Measurements from ENCODE around the gene ZNF268. TPM values are rescaled to one million over a fixed set of nuclear protein-coding genes. Genes with fewer than 3 reads are reported as not detected.

The ZNF268 gene
- total RNA-seq, 4 donors from 2014 or later = 10.8 to 16.1 (median 14.5) TPM

- no peak for TF ChIP-seq CTCF (IDR thresholded peaks at IDR 0.05; ENCODE audit: low read depth)
Measured at GRCh38 chr12:133180669-133181068, 626 bp upstream of the ZNF268 start.

DNA sequence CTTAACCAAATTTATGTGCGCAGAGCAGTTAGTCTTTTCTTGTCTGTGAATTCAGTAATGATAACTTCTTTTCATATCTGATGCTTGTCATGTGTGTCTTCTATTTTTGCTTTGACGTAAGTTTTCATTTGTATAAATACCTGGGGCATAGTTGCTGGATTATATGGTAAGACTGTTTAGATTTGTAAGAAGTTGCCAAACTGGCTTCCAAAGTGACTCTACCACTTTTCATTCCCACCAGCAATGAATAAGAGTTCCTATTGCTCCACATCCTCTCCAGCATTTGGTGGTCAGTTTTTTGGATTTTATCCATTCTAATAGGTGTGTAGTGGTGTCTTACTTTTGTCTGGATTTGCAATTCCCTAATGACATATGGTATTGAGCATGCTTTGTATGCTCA lies 8.9 kb downstream of the ZNF268 start:
- no peak for TF ChIP-seq CTCF (IDR thresholded peaks at IDR 0.05; ENCODE audit: low read depth)

DNA sequence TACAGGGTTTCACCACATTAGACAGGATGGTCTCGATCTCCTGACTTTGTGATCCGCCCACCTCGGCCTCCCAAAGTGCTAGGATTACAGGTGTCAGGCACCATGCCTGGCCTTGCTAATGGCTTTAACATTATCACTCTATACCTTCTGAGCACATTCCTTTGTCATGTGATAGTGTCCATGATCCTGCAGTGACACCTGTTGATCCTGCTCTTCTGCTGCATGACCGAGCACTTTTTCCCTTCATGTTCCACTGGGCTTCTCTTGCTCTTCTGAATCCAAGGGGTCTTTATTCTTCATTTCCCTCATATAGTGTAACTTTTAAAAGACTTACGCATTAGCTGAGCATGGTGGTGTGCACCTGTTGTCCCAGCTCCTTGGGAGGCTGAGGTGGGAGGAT lies 11.6 kb downstream of the ZNF268 start:
- no peak for TF ChIP-seq CTCF (IDR thresholded peaks at IDR 0.05; ENCODE audit: low read depth)

GRCh38 chr12:133201888-133202287 lies 20.6 kb downstream of the ZNF268 start:
- no peak for TF ChIP-seq CTCF (IDR thresholded peaks at IDR 0.05; ENCODE audit: low read depth)

DNA sequence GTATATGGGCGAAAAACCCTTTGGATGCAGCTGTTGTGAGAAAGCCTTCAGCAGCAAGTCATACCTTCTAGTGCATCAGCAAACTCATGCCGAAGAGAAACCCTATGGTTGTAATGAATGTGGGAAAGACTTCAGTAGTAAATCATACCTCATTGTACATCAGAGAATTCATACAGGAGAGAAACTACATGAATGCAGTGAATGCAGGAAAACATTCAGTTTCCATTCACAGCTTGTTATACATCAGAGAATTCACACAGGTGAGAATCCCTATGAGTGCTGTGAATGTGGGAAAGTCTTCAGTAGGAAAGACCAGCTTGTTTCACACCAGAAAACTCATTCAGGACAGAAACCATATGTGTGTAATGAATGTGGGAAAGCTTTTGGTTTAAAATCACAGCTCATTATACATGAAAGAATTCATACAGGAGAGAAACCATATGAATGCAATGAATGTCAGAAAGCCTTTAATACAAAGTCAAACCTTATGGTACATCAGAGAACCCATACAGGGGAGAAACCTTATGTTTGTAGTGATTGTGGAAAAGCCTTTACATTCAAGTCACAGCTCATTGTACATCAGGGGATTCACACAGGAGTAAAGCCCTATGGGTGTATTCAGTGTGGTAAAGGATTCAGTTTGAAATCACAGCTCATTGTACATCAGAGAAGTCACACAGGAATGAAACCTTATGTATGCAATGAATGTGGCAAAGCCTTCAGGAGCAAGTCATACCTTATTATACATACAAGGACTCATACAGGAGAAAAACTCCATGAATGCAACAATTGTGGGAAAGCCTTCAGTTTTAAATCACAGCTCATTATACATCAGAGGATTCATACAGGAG lies 21.4 kb downstream of the ZNF268 start:
- no peak for TF ChIP-seq CTCF (IDR thresholded peaks at IDR 0.05; ENCODE audit: low read depth)

GRCh38 chr12:133203344-133204263 lies 22.3 kb downstream of the ZNF268 start:
- TF ChIP-seq CTCF (IDR thresholded peaks at IDR 0.05; ENCODE audit: low read depth) = no peak

GRCh38 chr12:133204264-133204603 lies 22.9 kb downstream of the ZNF268 start:
- no peak for TF ChIP-seq CTCF (IDR thresholded peaks at IDR 0.05; ENCODE audit: low read depth)

Measured in subcutaneous adipose tissue (tissue), 4 donors.